Nephron progenitor cell (in vitro differentiated cells): ENCODE data around the gene SYTL2.

Experiments used
- DNase-seq: peaks from one replicate; pipeline ENCODE4 v3.0.0; 2021
- H3K27ac Mint-ChIP-seq: 2 replicates; pipeline ENCODE4 v1.8.0; 2021; ENCODE audit warnings: mild to moderate bottlenecking, moderate library complexity, mixed read lengths
- H3K27me3 Mint-ChIP-seq: 2 replicates; pipeline ENCODE4 v1.8.0; 2021; ENCODE audit warnings: mild to moderate bottlenecking, low read depth, mixed read lengths; ENCODE audit not compliant: poor library complexity
- H3K36me3 Mint-ChIP-seq: 2 replicates; pipeline ENCODE4 v1.8.0; 2021; ENCODE audit warnings: low read depth, mixed read lengths
- H3K4me1 Mint-ChIP-seq: 2 replicates; pipeline ENCODE4 v1.8.0; 2021; ENCODE audit warnings: mixed read lengths
- H3K4me3 Mint-ChIP-seq: 2 replicates; pipeline ENCODE4 v1.8.0; 2021; ENCODE audit warnings: mild to moderate bottlenecking, moderate library complexity, mixed read lengths
- H3K9me3 Mint-ChIP-seq: 2 replicates; pipeline ENCODE4 v1.8.0; 2021; ENCODE audit warnings: mild to moderate bottlenecking, moderate library complexity, mixed read lengths
- CTCF ChIP-seq: fragments of 200-600 bp; sonication (generic); IDR thresholded peaks from 2 replicates; pipeline ENCODE4 v1.5.0; 2021; ENCODE audit warnings: antibody characterized with exemption

SYTL2 gene

GRCh38 chr11:85806876-85807275 lies 4.1 kb downstream of the SYTL2 start:
- Mint-ChIP-seq H3K36me3 (no peaks in the 10 kb centered on the region), H3K4me1 (peaks cover 25% of the 10 kb centered on the region), H3K4me3 (no peak overlapping the region), H3K27ac (no peak overlapping the region), H3K27me3 (peaks cover 38% of the 10 kb centered on the region), H3K9me3 (no peaks in the 10 kb centered on the region)
- no peak for TF ChIP-seq CTCF
- DNase-seq, result no peak

- Mint-ChIP-seq H3K9me3 (no peaks in the 10 kb centered on the region), H3K36me3 (no peaks in the 10 kb centered on the region), H3K27me3 (peaks cover 32% of the 10 kb centered on the region), H3K27ac (no peak overlapping the region), H3K4me1 (peaks cover 20% of the 10 kb centered on the region), H3K4me3 (no peak overlapping the region)
- TF ChIP-seq CTCF, result no peak
- no peak for DNase-seq
Observed at GRCh38 chr11:85806016-85806415, 4.9 kb downstream of the SYTL2 start.

GRCh38 chr11:85805387-85805786 lies 5.6 kb downstream of the SYTL2 start:
- no peak for DNase-seq
- Mint-ChIP-seq H3K4me3 (no peak overlapping the region), H3K4me1 (peaks cover 18% of the 10 kb centered on the region), H3K27ac (no peak overlapping the region), H3K9me3 (no peaks in the 10 kb centered on the region), H3K36me3 (no peaks in the 10 kb centered on the region), H3K27me3 (peaks cover 32% of the 10 kb centered on the region)
- TF ChIP-seq CTCF, result no peak

- Mint-ChIP-seq H3K36me3 (no peaks in the 10 kb centered on the region), H3K4me1 (peaks cover 3% of the 10 kb centered on the region), H3K9me3 (no peaks in the 10 kb centered on the region), H3K4me3 (no peak overlapping the region), H3K27ac (no peak overlapping the region), H3K27me3 (peaks cover 25% of the 10 kb centered on the region)
- no peak for DNase-seq
- no peak for TF ChIP-seq CTCF
Observed at GRCh38 chr11:85803920-85804319, 7.0 kb downstream of the SYTL2 start.

- Mint-ChIP-seq H3K36me3 (no peaks in the 10 kb centered on the region), H3K4me3 (no peak overlapping the region), H3K27ac (no peak overlapping the region), H3K4me1 (no peaks in the 10 kb centered on the region), H3K27me3 (peaks cover 25% of the 10 kb centered on the region), H3K9me3 (no peaks in the 10 kb centered on the region)
- DNase-seq, result no peak
- TF ChIP-seq CTCF, result no peak
Observed at GRCh38 chr11:85803303-85803702, 7.6 kb downstream of the SYTL2 start.

- Mint-ChIP-seq H3K4me1 (no peaks in the 10 kb centered on the region), H3K27ac (no peak overlapping the region), H3K27me3 (peaks cover 25% of the 10 kb centered on the region), H3K9me3 (no peaks in the 10 kb centered on the region), H3K36me3 (no peaks in the 10 kb centered on the region), H3K4me3 (no peak overlapping the region)
- TF ChIP-seq CTCF, result no peak
- DNase-seq, result no peak
Observed at GRCh38 chr11:85801527-85801926, 9.4 kb downstream of the SYTL2 start.
